Activated CD4-positive, alpha-beta T cell treated with anti-CD3 and anti-CD28 coated beads, Interleukin-2, amount 50 U/mL, for 4 hours (primary cell): ENCODE measurements around the gene CCDC167.
"Not testable (repeated sequence)": the region's sequence is repeated elsewhere in the genome, so short reads cannot be mapped to it uniquely, and the experiment has no call there.

Experiments
- DNase-seq, 2 experiments: peaks; one replicate each; pipeline ENCODE4 v3.0.0-alpha.2; 2020

Gene CCDC167

GRCh38 chr6:37507077-37507476, 7.4 kb upstream of the CCDC167 start:
- DNase-seq, result no peak

GRCh38 chr6:37506479-37506878, 6.8 kb upstream of the CCDC167 start:
- no peak for DNase-seq

- DNase-seq, result no peak
These were observed 4.3 kb upstream of the CCDC167 start for GRCh38 chr6:37504024-37504423.

GRCh38 chr6:37503309-37503965, 3.7 kb upstream of the CCDC167 start:
- DNase-seq, result no peak

GRCh38 chr6:37502703-37503291, 3.1 kb upstream of the CCDC167 start:
- DNase-seq, result peak in 1 of 2 experiments; percentile 18

GRCh38 chr6:37501632-37502491, 2.2 kb upstream of the CCDC167 start:
- DNase-seq, result no peak

GRCh38 chr6:37500904-37501303, 1.2 kb upstream of the CCDC167 start:
- DNase-seq, result not testable (repeated sequence)

- DNase-seq, result no peak
These were observed 558 bp upstream of the CCDC167 start for GRCh38 chr6:37500294-37500608.

- DNase-seq, result no peak
These were observed 2.5 kb downstream of the CCDC167 start for GRCh38 chr6:37496951-37497885.

GRCh38 chr6:37495244-37495934, 4.3 kb downstream of the CCDC167 start:
- no peak for DNase-seq

GRCh38 chr6:37493661-37493995, 6.1 kb downstream of the CCDC167 start:
- DNase-seq, result no peak

- no peak for DNase-seq
These were observed 6.6 kb downstream of the CCDC167 start for GRCh38 chr6:37492991-37493660.

GRCh38 chr6:37492236-37492972, 7.3 kb downstream of the CCDC167 start:
- no peak for DNase-seq

GRCh38 chr6:37491830-37492208, 7.9 kb downstream of the CCDC167 start:
- no peak for DNase-seq

GRCh38 chr6:37491171-37491829, 8.4 kb downstream of the CCDC167 start:
- no peak for DNase-seq

GRCh38 chr6:37490536-37491170, 9.0 kb downstream of the CCDC167 start:
- no peak for DNase-seq

- DNase-seq, result no peak
These were observed 9.9 kb downstream of the CCDC167 start for GRCh38 chr6:37489697-37490336.

GRCh38 chr6:37488476-37488875, 11.2 kb downstream of the CCDC167 start:
- no peak for DNase-seq

GRCh38 chr6:37487591-37488380, 11.9 kb downstream of the CCDC167 start:
- DNase-seq, result no peak
